Spinal cord (tissue), 10 donors: ENCODE data around the gene GRIFIN. TPM values are rescaled to one million over a fixed set of nuclear protein-coding genes. Genes with fewer than 3 reads are reported as not detected.

Experiments used
- DNase-seq, 6 donors: peaks; one replicate each; pipeline versions ENCODE4 v3.0.0 to v3.0.0-alpha.2; 2013 to 2015; ENCODE audit warnings: low spot score in 6 of 6, low read depth in 4 of 6
- H3K27ac ChIP-seq: one replicate; pipeline ENCODE4 v1.5.1; 2013; ENCODE audit warnings: low read depth, low read length, control low read depth
- H3K27me3 ChIP-seq: one replicate; pipeline ENCODE4 v1.6.1; 2013; ENCODE audit warnings: low read length; ENCODE audit not compliant: control insufficient read depth, insufficient read depth
- H3K36me3 ChIP-seq: one replicate; pipeline ENCODE4 v1.6.1; 2013; ENCODE audit warnings: low read length; ENCODE audit not compliant: control insufficient read depth, insufficient read depth
- H3K4me1 ChIP-seq: one replicate; pipeline ENCODE4 v1.6.1; 2013; ENCODE audit warnings: low read length; ENCODE audit not compliant: control insufficient read depth, insufficient read depth
- H3K4me3 ChIP-seq: one replicate; pipeline ENCODE4 v1.5.1; 2013; ENCODE audit warnings: low read depth, low read length, control low read depth
- H3K9me3 ChIP-seq: one replicate; pipeline ENCODE4 v1.6.1; 2013; ENCODE audit warnings: low read length; ENCODE audit not compliant: control insufficient read depth, insufficient read depth
- WGBS: methylation state at CpG from one replicate; pipeline ENCODE4 v1.1.5; 2013; ENCODE audit warnings: missing lambda C conversion rate; ENCODE audit not compliant: insufficient coverage; 5-methylcytosine and 5-hydroxymethylcytosine counted together
- polyA plus RNA-seq, 2 donors: library from polyadenylated mRNA; unstranded; fragments of 120-200 nt; gene quantifications; one replicate each; pipeline ENCODE4 v1.2.1, GENCODE V29; 2013; ENCODE audit not compliant: insufficient read length in 2 of 2
- total RNA-seq, 2 donors: library from RNA; depleted of rRNA in 1 of 2; stranded (reverse); fragments of 120-200 nt in 1 of 2; fragments of >200 nt in 1 of 2; gene quantifications; one replicate each; pipeline versions ENCODE4 v1.2.3 to v1.2.4, GENCODE V29; 2013 to 2014
- donor health status: healthy.

The GRIFIN gene
- total and polyA plus RNA-seq, 4 donors: 0.41 TPM; not detected in 3

- Histone ChIP-seq H3K27me3 (no peaks in the 10 kb centered on the region), H3K4me3 (no peak overlapping the region), H3K9me3 (no peaks in the 10 kb centered on the region), H3K36me3 (no peaks in the 10 kb centered on the region), H3K4me1 (peaks cover 62% of the 10 kb centered on the region), H3K27ac (no peak overlapping the region)
- DNase-seq: no peak
- WGBS: 53% methylated on average over 8 of the region's 11 CpGs
Observed at GRCh38 chr7:2493205-2494164, 17.3 kb upstream of the GRIFIN start.

DNA sequence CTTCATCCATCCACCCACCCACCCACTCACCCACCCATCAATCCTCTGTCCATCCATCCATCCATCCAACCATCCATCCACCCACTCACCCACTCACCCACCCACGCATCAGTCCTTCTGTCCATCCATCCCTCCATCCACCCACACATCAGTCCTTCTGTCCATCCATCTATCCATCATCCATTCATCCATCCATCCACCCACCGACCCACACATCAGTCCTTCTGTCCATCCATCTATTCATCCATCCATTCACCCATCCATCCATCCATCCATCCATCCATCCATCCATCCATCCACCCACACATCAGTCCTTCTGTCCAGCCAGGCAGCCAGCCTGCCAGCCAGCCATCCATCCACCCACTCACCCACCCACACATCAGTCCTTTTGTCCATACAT, 15.8 kb upstream of the GRIFIN start:
- Histone ChIP-seq H3K27me3 (no peaks in the 10 kb centered on the region), H3K27ac (no peak overlapping the region), H3K36me3 (no peaks in the 10 kb centered on the region), H3K4me1 (peaks cover 62% of the 10 kb centered on the region), H3K4me3 (no peak overlapping the region), H3K9me3 (no peaks in the 10 kb centered on the region)
- 91% methylated on average over 2 of the region's 2 CpGs for WGBS
- no peak for DNase-seq

- 78% methylated on average over 9 of the region's 13 CpGs for WGBS
Observed at GRCh38 chr7:2490181-2490651, 14.0 kb upstream of the GRIFIN start.

DNA sequence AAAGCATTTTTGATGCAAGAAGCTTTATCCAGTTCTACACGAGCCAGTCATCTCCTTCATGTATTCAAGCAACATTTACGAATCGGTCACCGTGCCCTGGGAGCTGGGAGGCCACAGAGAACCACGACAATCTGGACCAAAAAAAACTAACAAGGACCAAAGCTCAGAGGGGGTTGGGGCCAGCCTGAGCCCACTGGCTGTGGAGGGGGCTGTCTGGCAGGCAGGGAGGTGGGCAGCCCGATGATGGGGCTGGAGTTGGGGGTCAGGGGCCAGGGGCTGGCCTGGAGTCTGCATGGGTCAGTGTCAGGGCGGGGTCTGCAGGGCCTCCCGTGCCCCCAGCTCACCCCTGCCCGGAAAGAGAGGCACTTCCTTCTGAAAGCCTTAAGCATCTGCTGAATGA, 12.5 kb upstream of the GRIFIN start:
- Histone ChIP-seq H3K9me3 (no peaks in the 10 kb centered on the region), H3K4me3 (no peak overlapping the region), H3K36me3 (no peaks in the 10 kb centered on the region), H3K27ac (no peak overlapping the region), H3K27me3 (no peaks in the 10 kb centered on the region), H3K4me1 (peaks cover 38% of the 10 kb centered on the region)
- 46% methylated on average over 8 of the region's 9 CpGs for WGBS
- DNase-seq: no peak

More at GRCh38 chr7:2490181-2490651, 14.0 kb upstream of the GRIFIN start:
- no peaks in the 10 kb centered on the region for H3K36me3 ChIP-seq
- H3K9me3 ChIP-seq: no peaks in the 10 kb centered on the region
- no peak overlapping the region for H3K27ac ChIP-seq
- H3K27me3 ChIP-seq: no peaks in the 10 kb centered on the region
- no peak overlapping the region for H3K4me3 ChIP-seq
- peaks cover 48% of the 10 kb centered on the region for H3K4me1 ChIP-seq
- DNase-seq: no peak

GRCh38 chr7:2488272-2488645, 12.1 kb upstream of the GRIFIN start:
- 85% methylated on average over 7 of the region's 8 CpGs for WGBS

GRCh38 chr7:2487586-2488271, 11.5 kb upstream of the GRIFIN start:
- H3K4me1 ChIP-seq: peaks cover 34% of the 10 kb centered on the region
- peak in 2 of 6 donors; percentile 42 to 48 for DNase-seq
- no peaks in the 10 kb centered on the region for H3K27me3 ChIP-seq
- H3K27ac ChIP-seq: no peak overlapping the region
- no peaks in the 10 kb centered on the region for H3K9me3 ChIP-seq
- no peaks in the 10 kb centered on the region for H3K36me3 ChIP-seq
- 57% methylated on average over 12 of the region's 14 CpGs for WGBS
- no peak overlapping the region for H3K4me3 ChIP-seq

More at GRCh38 chr7:2488272-2488645, 12.1 kb upstream of the GRIFIN start:
- H3K27ac ChIP-seq: no peak overlapping the region
- H3K4me3 ChIP-seq: no peak overlapping the region
- DNase-seq: no peak
- H3K9me3 ChIP-seq: no peaks in the 10 kb centered on the region
- H3K36me3 ChIP-seq: no peaks in the 10 kb centered on the region
- peaks cover 38% of the 10 kb centered on the region for H3K4me1 ChIP-seq
- H3K27me3 ChIP-seq: no peaks in the 10 kb centered on the region

- Histone ChIP-seq H3K4me1 (peaks cover 33% of the 10 kb centered on the region), H3K36me3 (peaks cover 4% of the 10 kb centered on the region), H3K27ac (no peak overlapping the region), H3K27me3 (no peaks in the 10 kb centered on the region), H3K4me3 (no peak overlapping the region), H3K9me3 (no peaks in the 10 kb centered on the region)
- WGBS: 90% methylated on average over 3 of the region's 12 CpGs
- no peak for DNase-seq
Observed at GRCh38 chr7:2484868-2485267, 8.7 kb upstream of the GRIFIN start.

DNA sequence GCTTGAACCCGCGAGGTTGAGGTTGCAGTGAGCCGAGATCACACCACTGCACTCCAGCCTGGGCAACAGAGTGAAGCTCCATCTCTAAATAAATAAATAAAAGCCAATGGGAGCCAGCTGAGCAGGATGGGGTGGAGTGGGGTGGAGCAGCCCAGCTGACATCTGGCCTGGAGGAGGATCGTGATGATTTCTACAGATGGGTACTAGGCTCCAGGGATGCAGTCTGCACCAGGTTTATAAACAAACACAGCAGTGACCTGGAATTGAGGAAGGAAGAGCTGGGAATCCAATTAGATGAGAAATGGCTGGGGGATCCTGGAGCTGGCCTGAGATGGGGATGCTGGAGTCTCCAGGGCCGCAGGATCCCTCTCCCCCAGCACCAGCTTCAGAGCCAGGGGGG, 7.3 kb upstream of the GRIFIN start:
- no peak overlapping the region for H3K4me3 ChIP-seq
- no peak overlapping the region for H3K27ac ChIP-seq
- H3K27me3 ChIP-seq: no peaks in the 10 kb centered on the region
- H3K36me3 ChIP-seq: peaks cover 4% of the 10 kb centered on the region
- 15% methylated on average over 1 of the region's 5 CpGs for WGBS
- no peaks in the 10 kb centered on the region for H3K9me3 ChIP-seq
- no peak for DNase-seq
- H3K4me1 ChIP-seq: peaks cover 34% of the 10 kb centered on the region

- Histone ChIP-seq H3K27me3 (no peaks in the 10 kb centered on the region), H3K36me3 (peaks cover 4% of the 10 kb centered on the region), H3K4me1 (peaks cover 34% of the 10 kb centered on the region), H3K9me3 (no peaks in the 10 kb centered on the region), H3K4me3 (no peak overlapping the region), H3K27ac (no peak overlapping the region)
- 79% methylated on average over 8 of the region's 10 CpGs for WGBS
- DNase-seq: no peak
Observed at GRCh38 chr7:2482725-2483451, 6.7 kb upstream of the GRIFIN start.
